ENCODE data around the gene SHROOM1.
A peak's percentile ranks its signal among the peaks of the same experiment; 100 is the strongest.

SHROOM1 gene

DNA sequence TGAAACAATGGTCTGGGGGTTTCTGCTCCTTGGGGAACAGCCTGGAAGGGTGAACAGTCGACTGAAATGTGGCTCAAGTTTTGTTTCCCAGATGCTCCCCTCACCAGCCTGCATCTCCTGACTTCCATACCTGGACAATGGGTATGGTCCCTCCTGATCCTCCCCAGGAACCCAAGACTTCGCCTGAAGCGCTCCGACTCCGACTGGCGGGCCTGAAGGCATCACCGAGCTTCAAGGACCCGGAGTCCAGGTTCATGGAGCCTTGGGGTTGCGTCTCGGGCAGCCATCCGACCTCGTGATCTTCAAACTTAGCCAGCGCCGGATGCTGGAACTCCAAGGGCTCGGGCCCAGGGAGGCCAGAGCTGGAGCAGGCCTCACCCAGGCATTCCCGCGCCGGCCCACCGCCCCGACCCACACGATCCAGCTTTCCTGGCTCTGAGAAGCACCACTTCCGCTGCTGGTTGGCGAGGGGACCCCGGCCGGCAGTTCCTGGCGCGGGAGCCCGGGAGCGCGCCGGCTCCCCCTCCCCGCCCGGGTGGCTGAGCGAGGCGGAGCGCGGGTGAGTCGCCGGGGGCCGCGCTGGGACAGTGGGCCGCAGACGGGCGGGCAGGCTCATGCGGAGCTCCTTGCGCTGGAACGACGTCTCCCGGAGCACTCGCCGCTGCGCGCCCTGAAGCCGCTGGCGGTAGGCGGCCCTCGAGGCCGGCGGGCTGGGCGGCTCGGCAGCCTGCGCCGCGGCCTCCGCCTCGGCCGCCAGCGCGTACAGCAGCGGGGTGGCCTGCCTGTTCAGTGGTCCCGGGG is 5.2 kb downstream of the SHROOM1 start:
- peak; percentile 71 for DNase-seq (ENCODE audit: low spot score)

DNA sequence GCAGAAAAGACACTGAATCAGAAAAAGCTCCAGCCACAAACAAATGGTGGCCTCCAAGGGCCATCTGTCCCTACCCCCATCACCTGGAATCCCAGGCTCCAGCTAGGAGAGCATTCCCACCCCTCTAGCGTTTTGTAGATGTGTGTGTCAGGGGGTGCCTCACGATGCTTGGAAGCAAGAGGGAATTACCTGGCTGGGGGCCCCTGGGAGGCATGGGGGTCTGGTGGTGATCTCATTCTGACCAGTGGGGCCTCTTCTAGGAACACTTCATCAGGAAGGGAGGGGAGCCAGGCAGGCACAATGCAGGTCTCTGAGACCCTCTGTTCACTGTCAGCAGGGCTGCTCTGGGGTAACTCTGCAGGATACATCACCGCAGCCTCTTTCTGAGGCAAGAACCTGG is 6.0 kb downstream of the SHROOM1 start:
- no peak for DNase-seq (ENCODE audit: low spot score)

DNA sequence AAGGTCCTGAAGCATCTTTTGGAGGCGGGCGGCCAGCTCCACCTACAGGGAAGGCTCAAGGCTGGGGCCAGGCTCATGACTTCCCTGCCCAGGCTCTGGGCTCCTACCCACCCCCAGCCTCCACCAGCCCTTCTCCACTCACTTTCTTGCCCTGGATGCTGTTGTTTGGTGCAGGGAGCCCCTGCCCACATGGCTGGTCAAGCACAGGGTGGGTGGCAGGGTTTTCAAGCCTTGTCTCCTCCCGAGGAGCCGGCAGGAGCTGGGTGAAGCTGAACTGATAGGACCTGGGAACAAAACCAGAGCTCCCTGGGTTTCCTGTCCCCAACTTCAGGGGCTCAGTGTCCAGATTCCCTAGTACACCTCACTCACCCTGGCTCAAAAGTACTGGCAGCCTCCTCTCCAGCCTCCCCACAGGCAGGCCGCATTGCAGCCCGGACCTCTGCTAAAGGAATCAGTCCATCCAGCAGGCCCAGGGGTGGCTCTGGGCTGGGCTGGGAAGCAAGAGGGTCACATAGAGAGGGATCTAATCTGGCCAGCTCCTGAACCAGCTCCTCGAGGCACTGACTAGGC is 6.9 kb downstream of the SHROOM1 start:
- DNase-seq (ENCODE audit: low spot score) = no peak

DNA sequence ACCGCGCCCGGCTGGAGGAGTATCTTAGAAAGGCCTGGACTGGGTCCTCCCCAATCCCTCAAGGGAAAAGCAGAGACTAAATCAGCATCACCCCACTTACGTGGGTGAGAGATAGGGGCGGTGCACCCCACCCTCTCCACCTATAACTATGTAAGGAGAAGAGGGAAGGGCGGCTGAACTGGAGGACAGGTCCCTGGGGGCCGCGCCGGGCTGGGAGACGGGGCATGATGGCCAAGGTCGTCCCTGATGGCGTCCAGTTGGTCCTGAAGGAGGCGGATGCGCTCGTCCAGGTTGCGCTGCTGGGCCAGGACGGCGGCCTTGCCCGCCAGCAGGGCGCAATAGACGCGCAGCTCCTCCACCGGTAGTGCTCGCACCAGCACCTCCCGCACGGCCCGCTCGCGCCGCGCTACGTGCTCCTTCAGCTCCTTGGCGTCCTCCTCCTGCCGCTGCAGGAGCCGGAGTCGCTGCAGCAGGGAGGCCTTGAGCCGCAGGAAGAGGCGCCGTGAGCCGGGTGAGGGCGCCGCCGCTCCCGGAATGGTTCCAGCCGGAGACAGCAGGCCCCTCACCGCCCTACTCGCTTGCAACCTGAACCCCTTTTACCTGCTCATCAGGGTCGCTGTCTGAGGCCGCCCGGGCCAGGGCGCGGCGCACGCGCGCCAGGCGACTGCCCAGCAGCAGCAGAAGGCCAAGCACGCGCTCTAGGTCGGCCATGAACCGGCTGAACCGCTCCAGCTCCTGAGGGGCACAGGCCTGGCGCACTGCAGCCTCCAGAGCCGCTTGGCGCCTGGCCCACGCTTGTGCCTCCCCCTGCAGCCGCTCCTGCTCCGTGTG is 7.6 kb downstream of the SHROOM1 start:
- peak; percentile 83 for DNase-seq (ENCODE audit: low spot score)

DNA sequence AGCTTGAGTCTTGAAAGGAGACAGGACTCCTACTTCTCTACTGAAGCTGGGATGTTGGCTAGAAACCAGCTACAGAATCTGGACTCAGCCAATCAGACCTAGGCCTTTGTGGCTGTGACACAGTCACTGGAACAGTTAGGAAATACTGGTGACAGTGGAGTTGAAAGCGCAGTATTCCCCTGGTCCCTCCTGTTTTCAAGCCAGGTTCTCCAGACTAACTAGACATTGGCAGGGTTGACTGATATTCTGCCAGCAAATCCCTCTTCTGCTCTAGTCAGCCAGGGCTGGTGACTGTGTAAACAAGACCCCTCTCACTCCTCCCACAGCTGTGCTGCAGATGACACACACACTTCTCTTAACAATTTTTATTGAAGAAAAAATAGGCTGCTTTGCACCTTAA is 8.7 kb downstream of the SHROOM1 start:
- DNase-seq (ENCODE audit: low spot score) = no peak

DNA sequence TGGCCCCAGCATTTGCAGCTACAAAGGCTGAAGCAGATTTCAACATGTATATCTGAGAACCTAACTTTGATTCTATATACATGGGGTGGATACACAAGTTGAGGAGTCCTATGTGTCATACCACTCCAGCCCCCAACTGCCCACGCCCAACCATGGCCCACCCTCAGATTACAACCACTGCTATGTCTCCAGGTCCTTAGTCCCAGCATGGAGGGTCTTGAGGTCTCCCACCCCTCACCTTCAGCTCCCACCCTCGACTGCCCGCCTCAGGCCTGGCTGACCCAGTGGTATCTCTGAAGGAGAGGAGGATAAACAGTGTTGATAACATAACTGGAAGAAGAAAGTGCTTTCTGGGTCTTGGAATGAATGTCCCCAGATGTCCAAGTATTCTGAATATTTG is 9.1 kb downstream of the SHROOM1 start:
- no peak for DNase-seq (ENCODE audit: low spot score)

DNA sequence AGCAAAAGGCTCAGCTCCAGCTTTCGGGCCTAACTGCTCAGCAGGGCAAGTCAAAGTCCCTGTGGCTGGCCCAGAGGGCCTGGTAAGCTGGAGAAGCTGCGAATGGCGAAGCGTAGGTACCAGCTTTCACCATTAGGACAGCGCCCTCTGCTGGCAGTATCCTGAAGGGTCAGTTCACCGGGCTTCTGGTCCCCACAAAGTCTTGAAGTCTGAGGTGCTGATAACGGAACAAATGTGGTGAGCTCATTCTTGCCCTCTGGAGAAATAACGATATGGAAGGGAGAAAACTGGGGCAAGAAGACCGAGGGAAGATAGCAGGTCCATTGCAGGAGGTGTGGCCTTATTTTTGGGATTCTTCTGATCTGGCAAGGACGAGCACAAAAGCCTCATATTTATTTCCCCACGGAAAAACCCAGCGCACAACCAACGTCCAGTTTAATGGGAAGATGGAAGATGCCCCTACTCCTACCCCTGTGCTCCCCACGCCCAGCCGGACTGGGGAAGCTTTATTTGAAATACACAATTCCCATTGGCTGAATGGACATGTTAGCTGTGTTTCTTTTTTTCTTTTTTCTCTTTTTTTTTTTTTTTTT is 10.2 kb downstream of the SHROOM1 start:
- DNase-seq (ENCODE audit: low spot score) = peak; percentile 94

DNA sequence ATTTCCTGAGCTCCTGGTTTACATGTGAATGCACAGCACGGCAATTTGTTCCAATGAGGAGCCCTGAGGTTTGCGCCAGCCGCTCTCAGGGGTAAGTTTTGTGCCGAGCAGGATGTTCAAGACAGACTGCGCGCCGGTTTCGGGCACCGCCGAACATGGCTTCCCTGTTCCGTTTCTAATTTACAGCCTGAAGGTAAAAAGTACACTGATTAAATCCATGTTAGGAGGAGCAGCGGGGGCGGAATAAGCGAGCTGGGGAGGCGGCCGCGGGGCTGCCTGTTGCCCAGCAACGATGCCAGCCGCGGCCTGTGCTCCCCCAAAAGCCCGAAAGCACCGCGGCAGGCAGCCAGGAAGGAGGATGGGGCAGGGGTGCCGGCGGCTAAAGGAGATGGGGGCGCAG is 11.0 kb downstream of the SHROOM1 start:
- no peak for DNase-seq (ENCODE audit: low spot score)

DNA sequence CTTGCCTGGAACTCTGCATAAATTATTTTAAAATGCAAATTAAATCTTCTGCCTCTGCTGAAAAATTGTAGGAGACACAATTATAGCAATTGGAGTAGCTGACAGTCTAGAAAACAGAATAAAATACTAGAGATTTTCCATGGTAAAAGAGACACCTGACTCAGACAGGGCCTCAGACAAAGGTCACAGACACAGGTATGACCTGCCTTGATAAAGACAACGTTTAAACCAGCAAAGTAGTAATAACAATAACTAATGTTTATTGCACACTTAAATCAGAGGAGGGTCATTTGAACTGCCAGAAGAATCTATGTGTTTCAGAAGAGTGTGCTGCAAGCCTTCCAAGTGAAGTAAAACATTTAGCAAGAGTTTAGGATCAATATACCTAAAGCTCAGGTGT is 13.4 kb downstream of the SHROOM1 start:
- no peak for DNase-seq (ENCODE audit: low spot score)

DNA sequence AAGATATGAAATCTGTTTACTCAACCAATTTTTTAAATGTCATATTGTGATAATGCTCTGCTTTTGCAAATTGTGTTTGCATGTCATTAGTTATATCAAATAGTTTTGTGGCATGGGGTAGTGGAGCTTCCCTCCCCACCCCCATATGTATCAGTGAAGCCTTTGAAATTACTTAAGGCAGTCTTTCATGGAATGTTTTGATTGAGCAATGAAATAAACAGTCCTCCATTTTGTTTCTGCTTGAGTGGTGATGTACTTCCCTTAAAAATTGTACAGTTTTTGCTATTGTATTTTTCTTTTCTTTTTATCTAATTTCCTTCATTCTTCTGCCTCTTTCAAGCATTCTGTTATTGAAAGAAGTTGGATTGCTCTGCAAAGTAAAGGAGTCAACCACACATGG is 13.9 kb downstream of the SHROOM1 start:
- no peak for DNase-seq (ENCODE audit: low spot score)

DNA sequence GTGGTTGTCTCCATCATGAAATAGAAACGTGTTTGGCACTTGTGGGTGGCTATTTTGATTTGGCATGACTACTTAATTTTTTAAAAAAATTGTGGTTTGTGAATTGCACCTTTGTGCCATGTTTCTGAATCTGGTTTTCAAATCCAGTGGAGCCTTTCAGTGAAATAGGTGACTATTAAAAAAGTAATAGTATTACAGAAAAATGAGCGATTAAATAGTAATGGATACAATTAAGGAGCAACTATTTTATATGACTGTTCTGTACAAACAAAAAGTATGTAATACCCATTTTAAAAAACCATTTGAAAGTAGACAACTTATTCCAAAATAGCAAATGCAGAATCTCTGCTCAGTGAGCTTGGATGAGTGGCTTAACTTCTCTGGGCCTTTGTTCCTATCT is 14.4 kb downstream of the SHROOM1 start:
- DNase-seq (ENCODE audit: low spot score) = no peak

DNA sequence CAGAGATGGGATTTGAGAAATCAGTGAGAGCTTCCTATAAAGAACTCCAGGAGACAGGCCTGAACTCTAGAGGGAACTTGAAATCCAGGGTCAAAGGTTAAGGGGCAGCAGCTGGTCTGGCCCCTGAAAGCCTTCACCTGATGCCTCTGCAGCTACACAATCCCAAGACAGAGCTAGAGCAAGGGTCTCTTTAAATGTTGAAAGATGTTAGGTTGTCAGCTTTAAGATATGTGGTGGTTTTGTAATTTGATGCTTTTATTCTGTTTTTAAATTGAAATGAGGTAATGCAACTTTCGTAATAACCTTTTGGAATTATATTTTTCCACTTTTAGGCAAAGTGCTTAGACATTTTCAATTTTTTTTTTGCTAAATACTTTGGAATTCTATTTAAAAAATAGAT is 15.0 kb downstream of the SHROOM1 start:
- no peak for DNase-seq (ENCODE audit: low spot score)

DNA sequence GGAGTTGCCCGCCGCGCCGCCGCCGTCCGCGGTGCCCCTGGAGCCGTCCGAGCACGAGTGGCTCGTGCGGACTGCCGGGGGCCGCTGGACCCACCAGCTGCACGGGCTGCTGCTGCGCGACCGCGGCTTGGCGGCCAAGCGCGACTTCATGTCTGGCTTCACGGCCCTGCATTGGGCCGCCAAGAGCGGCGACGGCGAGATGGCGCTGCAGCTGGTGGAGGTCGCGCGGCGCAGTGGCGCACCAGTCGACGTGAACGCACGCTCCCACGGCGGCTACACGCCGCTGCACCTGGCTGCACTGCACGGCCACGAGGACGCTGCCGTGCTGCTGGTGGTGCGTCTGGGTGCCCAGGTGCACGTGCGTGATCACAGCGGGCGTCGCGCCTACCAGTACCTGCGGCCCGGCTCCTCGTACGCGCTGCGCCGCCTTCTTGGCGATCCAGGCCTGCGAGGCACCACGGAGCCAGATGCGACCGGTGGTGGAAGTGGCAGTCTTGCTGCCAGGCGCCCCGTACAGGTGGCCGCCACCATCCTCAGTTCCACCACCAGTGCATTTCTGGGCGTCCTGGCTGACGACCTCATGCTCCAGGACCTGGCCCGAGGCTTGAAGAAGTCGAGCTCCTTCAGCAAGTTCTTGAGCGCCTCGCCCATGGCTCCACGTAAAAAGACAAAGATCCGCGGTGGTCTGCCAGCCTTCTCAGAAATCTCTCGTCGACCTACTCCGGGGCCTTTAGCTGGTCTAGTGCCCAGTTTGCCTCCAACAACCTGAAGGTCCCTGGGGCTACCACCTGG is 15.7 kb downstream of the SHROOM1 start:
- DNase-seq (ENCODE audit: low spot score) = no peak

DNA sequence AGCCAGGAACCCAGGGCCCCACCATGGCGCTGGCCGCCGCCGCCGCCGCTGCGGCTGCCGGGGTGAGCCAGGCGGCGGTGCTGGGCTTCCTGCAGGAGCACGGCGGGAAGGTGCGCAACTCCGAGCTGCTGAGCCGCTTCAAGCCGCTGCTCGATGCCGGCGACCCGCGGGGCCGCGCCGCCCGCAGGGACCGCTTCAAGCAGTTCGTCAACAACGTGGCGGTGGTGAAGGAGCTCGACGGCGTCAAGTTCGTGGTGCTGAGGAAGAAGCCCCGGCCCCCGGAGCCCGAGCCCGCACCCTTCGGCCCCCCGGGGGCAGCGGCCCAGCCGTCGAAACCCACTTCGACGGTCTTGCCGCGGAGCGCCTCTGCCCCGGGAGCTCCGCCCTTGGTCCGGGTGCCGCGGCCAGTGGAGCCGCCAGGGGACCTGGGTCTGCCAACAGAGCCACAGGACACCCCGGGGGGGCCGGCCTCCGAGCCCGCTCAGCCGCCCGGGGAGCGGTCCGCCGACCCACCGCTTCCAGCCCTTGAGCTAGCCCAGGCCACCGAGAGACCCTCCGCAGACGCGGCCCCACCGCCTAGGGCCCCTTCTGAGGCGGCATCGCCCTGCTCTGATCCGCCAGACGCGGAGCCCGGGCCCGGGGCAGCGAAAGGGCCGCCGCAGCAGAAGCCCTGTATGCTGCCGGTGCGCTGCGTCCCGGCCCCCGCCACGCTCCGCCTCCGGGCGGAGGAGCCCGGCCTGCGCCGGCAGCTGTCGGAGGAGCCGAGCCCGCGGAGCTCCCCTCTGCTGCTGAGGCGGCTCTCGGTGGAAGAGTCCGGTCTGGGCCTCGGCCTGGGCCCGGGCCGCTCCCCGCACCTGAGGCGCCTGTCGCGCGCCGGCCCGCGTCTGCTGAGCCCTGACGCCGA is 16.6 kb downstream of the SHROOM1 start:
- DNase-seq (ENCODE audit: low spot score) = no peak

DNA sequence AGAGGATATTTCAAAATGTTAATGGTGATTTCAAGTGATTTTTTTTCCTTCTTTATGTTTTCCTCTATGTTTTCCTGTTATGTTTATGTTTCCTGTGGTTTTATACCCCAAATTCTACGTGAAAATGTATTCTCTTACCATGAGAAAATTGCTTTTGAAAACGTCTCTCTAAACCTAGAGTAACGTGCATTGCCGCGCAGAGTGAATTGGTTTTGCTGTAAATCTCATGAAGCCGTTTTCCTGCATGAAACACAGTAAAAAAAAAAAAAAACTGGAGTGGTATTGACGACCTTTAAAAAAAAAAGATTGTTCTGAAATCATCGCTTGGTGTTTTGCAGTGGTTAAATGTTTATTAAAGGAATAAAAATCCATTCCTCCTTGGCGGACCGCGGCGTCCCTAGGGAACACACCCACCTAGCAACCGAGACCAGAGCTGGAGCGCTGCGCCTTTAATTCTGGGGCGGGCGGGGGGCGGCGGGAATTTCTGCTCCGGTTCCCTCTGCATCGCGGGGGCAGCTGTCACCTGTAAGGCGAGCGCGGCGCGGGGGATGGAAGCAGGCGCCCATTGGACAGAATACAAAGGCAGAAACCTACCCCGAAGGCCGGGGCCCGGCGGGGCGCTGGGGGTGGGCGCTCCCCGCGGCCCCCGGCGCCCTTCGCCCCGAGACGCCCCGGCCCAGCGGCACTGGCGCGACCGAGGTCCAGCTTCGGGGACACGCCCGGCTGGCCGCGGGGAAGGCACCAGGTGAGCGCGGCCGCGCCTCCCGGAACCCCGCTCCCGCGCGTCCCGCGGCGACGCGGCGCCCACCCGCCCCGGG is 17.5 kb downstream of the SHROOM1 start, which contains the start of gene SOWAHA:
Gene SOWAHA (plus strand): TSS at position 522 of the 818 bp plus-strand sequence. CDS start 320 bp downstream, outside the sequence.
- no peak for DNase-seq (ENCODE audit: low spot score)

DNA sequence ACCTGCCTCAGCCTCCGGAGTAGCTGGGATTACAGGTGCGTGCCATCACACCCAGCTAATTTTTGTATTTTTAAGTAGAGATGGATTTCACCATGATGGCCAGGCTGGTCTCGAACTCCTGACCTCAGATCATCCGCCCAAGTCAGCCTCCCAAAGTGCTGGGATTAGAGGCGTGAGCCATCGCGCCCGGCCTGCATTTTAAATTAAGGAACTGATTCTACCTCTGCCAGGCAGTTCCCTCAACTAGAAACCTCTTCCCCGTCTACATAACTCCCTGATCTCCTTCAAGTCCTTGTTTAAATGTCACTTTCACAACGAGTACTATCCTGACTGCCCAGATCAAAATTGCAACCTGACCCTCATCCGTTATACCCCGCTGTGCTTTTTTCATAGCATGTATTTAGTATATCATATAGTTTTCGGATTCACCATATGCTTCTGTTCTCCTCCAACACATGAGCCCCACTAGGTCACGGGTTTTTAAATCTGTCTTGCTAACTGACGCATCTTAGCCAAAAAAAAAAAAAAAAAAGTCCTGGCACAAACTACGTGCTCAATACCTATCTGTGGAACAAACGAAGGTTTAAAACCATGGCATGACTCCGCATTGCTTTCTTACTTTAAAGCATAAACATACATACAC is 18.2 kb downstream of the SHROOM1 start:
- DNase-seq (ENCODE audit: low spot score) = no peak

DNA sequence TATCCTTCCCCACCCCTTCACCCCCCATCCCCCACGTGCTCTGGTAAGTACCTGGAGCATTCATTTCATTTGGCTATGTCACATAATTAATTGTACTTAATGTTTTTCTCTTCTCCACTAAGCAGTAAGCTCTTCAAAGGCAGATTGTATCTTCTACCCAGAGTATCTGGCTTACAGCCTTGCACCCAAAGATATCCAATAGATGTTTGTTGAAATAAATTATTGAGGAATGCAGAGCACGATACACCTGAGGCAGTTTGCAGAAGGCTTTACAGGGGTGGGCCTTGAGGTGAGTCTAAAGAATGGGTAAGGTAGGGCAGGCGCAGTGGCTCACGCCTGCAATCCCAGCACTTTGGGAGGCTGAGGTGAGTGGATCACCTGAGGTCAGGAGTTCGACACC is 19.8 kb downstream of the SHROOM1 start:
- DNase-seq (ENCODE audit: low spot score) = no peak

DNA sequence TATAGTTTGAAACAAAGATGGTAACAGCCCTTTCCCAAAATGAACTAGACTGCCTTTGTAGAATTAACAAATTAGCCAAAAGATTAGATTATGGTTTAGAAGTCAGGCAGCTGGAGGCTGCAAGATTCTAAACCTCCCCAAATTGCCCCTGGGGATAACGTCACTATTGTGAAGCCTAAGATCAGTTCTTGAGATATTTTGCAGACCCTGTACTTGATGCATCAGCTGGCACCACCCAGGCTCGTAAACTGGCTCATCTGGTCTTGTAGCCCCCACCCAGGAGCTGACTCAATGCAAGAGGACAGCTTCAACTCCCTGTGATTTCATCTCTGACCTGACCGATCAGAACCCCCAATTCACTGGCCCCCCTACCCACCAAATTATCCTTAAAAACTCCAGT is 21.6 kb downstream of the SHROOM1 start:
- DNase-seq (ENCODE audit: low spot score) = no peak

DNA sequence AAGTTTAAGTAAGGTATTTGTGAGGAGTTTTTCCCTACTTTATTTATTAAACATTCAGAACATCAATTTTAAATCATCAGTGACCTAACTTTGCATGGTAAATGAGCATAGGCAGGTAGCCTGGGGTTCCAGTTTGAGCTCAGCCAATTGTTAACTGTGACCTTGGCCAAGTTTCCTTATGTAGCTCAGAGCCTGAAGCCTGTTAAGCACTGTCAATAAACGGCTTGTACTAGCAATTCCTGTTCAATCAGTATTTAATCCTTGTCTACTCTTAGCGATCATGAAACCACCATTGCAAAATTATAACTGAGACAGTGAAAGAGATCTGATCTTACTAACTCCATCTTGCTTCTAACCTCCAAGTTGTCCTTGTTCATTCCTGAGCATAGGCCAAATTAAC is 22.0 kb downstream of the SHROOM1 start:
- no peak for DNase-seq (ENCODE audit: low spot score)

Measured in ecto neural progenitor cell (in vitro differentiated cells).